DMS153 treated with DMSO at 0.1 percent for 48 hours (cell line): ENCODE data around the gene CNTNAP1.

Experiments
- DNase-seq: peaks from one replicate; lab custom pipeline; 2025; ENCODE audit not compliant: unreplicated experiment; lab: John Stamatoyannopoulos, UW

Gene CNTNAP1

DNA sequence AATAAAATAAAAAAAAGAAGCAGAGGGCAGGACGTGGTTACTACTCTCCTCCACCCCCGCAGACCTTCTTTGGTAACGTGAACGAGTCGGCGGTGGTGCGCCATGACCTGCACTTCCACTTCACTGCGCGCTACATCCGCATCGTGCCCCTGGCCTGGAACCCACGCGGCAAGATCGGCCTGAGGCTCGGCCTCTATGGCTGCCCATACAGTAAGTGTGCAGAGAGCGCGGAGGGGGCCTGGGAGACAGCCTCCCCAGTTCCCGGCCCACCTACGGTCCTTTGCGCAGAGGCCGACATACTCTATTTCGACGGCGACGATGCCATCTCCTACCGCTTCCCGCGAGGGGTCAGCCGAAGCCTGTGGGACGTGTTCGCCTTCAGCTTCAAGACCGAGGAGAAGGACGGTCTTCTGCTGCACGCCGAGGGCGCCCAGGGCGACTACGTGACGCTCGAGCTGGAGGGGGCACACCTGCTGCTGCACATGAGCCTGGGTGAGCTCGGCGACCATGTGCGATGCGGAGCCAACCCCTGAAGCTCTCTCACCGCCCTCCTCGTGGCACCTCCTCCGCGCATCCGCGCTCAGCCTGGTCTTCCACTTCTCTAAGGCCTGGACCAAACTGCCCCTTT is 2.7 kb downstream of the CNTNAP1 start:
- DNase-seq = no peak

DNA sequence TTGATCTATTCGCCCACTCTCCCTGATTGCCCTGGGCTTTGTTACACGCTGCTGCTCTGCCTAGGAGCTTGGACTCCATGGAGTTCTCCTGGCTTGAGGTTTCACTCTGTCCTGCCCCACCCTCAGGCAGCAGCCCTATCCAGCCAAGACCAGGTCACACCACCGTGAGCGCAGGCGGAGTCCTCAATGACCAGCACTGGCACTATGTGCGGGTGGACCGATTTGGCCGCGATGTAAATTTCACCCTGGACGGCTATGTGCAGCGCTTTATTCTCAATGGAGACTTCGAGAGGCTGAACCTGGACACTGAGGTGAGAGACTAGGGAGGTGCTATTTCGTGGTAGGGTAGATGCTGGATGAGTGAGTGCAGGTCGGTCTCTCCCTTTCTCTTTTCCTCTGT is 3.5 kb downstream of the CNTNAP1 start:
- no peak for DNase-seq

DNA sequence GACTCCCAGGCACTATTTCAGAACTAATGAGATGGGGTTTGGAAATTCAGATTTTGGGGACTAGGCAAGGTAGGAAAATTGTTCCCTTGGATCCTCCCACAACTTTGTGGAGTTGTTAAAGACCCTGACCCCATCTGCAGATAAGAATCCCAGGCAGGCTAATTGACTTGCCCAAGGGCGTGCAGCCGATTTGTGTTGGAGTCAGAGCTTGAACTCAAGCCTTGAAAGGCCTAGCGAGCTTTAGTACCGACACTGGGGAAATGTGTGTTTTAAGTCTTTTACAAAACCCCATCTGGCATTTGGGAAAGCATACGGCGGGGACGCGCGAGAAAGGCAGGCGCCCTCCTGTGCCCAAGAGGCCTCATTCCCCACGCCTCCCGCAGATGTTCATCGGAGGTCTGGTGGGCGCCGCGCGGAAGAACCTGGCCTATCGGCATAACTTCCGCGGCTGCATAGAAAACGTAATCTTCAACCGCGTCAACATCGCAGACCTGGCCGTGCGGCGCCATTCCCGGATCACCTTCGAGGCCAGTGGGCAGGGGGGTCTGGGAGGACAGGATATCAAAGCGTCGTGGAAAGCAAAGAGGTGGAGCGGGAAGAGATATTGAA is 4.3 kb downstream of the CNTNAP1 start:
- no peak for DNase-seq

DNA sequence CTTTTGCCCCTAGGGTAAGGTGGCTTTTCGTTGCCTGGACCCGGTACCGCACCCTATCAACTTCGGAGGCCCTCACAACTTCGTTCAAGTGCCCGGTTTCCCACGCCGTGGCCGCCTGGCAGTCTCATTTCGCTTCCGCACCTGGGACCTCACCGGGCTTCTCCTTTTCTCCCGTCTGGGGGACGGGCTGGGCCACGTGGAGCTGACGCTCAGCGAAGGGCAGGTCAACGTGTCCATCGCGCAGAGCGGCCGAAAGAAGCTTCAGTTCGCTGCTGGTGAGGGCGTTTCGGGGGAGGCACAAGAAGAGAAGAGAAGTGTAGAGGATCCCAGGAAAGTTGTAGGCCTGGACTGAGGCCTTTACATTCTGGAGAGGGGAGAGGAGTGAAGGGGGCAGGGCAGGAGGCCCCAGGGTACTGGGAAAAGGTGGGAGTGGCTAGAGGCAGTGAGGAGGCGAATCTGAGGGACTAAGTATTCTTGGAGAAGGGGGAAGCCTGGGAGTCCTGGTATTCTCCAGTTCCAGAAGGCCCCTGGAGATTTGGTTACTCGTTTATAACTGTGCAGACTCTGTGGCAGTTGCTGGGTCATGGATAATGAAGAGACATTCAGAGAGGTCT is 5.5 kb downstream of the CNTNAP1 start:
- DNase-seq = no peak

DNA sequence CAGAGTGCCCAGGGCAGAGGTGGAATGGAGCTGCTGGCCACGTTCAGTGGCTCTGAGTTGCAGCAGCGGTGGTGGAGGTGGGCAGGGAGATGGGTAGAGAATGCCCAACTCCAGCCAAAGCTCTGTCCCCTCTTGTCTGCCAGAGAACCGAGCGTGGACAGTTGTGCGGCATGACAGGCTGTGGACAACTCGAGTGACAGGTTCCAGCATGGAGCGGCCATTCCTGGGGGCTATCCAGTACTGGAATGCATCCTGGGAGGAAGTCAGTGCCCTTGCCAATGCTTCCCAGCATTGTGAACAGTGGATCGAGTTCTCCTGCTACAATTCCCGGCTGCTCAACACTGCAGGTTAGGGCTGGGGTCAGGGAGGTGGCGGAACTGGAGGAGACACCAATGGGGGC is 8.3 kb downstream of the CNTNAP1 start:
- no peak for DNase-seq

DNA sequence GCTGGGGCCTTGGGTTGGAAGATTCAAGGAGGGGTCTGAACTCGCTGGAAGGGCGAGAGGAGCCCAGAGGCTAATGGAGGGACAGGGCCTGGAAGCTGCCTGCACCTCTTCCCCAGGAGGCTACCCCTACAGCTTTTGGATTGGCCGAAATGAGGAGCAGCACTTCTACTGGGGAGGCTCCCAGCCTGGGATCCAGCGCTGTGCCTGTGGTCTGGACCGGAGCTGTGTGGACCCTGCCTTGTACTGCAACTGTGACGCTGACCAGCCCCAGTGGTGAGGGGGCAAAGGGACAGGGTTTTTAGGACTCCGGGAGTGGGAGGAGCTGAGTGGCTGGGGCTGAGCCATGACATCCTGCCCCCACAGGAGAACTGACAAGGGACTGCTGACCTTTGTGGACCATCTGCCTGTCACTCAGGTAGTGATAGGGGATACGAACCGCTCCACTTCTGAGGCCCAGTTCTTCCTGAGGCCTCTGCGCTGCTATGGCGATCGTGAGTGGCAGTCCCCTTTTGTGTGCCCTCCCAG is 8.8 kb downstream of the CNTNAP1 start:
- DNase-seq = no peak

DNA sequence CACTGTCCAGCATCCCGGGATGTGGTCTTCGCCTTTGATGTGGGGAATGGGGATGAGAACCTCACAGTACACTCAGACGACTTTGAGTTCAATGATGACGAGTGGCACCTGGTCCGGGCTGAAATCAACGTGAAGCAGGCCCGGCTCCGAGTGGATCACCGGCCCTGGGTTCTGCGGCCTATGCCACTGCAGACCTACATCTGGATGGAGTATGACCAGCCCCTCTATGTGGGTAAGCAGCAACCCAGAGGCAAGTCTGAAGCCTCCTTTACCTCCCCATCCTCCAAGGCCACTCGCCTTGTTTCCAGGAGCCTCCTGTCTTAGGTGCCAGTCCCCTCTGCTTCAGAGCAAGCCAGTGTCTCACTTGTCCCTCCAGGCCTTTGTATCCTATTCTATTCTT is 10.2 kb downstream of the CNTNAP1 start:
- DNase-seq = no peak

DNA sequence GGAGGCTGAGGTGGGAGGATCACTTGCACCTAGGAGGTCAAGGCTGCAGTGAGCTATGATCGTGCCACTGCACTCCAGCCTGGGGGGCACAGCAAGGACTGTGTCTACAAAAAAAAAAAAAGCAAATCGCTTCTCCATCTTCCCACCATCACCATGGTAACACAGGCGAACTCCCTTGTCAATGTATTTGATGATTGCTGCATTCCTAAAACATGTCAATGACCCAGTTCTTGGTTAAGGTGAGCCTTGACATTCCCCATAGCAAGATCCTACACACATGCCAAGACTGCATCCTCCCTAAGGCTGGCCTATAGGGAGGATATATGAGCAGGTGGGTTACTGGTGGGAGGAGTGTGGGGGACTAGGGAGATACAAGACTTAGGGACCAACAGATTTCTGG is 12.2 kb downstream of the CNTNAP1 start:
- DNase-seq = no peak

DNA sequence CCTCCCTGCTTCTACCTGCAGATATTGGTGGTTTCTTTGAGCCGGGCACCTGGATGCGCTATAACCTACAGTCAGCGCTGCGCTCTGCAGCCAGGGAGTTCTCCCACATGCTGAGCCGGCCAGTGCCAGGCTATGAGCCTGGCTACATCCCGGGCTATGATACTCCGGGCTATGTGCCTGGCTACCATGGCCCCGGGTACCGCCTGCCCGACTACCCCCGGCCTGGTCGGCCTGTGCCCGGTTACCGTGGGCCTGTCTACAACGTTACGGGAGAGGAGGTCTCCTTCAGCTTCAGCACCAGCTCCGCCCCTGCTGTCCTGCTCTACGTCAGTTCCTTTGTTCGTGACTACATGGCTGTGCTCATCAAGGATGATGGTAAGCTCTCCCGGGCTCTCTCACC is 13.2 kb downstream of the CNTNAP1 start:
- DNase-seq = no peak

DNA sequence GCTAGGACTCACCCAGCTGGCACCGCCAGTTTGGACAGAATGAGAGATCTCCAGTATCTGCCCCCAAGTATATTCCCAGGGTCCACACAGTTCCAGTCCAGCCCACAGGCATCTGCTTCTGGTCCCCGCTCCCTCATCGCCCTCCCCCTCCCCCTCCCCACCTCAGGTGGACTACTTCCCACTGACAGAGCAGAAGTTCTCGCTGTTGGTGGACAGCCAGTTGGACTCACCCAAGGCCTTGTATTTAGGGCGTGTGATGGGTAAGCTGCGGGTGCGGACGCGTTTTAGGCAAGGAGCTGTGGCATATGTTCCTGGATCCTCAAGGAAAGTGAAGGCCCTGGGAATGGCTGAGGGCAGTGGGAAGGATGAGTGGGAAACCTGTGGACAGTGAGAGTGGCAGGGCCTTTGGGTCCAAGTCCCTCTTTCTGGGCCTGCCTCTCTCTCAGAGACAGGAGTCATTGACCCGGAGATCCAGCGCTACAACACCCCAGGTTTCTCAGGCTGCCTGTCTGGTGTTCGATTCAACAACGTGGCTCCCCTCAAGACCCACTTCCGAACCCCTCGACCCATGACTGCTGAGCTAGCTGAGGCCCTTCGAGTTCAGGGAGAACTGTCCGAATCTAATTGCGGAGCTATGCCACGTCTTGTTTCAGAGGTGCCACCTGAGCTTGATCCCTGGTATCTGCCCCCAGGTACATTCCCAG is 14.9 kb downstream of the CNTNAP1 start:
- no peak for DNase-seq

DNA sequence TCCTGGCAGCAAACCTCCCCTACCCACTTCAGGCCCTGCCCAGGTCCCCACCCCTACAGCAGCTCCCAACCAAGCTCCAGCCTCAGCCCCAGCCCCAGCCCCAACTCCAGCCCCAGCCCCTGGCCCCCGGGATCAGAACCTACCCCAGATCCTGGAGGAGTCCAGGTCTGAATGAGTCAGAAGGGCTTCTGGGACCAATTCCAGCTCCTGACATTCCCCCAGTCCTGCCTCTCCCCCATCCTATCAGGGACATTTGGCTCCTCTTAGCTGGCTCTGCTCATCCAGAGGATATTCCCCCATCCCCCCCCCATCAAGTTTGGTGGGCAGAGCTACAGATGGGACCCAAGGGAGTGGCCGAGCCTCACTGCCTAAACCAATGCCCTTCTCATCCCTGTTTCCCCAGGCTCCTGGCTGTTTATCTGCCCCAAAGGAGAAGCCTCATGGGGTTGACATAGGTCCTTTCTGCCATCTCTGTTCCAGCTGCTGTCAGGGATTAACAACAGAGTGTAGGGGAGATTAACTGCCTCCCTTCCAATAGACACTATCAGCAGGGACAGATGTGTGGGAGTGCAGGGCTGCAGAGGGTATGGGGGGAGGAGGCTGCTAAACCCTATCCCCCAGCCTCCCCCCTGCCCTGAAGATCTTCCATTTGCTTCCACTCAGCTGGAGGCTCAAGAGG is 16.5 kb downstream of the CNTNAP1 start:
- no peak for DNase-seq

DNA sequence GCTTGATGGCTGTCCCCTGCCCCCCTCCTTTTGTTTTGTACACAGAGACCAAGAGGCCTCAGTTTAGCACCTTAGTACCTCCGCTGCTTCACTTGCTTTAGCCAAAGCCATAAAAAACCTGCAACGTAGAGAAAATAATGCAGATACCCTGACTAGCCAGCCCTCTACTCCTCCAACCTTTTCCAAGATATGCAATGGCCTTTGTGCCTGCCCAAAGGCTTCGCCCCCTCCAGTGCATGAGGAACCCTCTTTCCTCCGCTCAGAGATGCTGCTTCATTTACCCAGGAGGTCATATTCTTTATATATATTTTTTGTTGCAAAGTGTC is 17.0 kb downstream of the CNTNAP1 start:
- DNase-seq = no peak

DNA sequence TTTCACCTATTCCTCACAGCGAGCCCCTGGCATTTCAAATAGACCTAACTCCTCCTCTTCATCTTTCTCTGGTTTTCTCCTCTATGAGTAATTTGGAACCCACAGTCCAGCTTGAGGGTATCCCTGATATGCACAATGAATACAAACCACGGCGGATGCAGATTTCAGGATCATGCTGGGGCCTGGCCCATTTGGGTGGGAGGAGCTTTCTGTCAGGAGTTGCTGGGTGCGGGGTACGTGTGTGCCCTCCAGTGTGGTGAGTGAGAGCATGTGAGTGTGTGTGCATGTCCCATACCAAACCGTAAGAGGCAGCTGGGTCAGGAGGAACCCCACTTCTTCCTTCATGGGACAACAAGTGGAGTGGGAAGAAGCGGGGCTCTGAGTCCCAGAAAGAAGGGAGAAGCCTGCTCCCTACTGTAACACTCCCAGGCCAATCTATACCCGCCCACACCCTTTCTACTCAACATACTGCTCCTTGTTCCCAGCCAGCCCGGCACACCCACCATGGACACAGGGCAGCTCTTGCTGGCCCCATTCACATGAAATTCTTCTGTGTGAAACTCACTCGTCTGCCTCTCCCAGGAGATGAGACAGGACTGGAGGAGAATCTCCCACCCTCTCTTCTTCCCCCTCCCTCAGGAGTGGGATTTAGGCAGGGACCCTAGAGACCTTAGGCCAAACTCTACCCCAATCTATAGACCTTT is 18.4 kb downstream of the CNTNAP1 start:
- DNase-seq = no peak

DNA sequence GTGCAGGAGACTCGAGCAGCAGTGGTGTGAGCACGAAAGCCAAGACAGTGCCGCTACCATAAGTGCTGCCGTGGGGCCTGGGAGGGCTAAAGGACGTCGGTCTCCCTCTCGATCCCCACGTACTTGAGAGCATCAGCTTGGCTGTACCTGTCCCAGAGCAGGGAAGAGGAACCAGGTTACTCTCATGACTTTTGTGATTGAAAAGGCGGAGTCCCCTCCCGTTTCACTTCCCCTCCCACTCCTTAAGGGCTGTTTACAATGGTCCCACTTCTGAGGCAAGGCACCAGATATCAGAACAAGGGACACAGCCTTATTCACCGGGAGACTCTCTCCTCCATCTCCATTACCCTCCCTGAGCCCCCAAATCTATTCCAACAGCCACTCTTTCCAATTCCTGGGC is 20.1 kb downstream of the CNTNAP1 start:
- no peak for DNase-seq

DNA sequence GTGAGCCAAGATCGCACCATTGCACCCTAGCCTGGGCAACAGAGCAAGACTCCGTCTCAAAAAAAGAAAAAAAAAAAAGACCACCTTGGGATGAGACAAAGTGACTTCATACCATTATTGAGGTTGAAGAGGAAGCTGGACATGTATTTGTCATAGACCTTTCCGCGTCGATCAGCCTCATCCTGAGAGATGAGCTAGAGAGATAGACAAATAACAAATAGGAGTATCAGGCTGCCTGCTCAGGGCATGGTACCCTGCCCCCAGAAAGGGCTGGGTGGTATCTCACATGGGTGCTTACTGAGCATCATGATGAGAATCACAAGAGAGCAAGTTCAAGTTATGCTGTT is 22.1 kb downstream of the CNTNAP1 start:
- DNase-seq = no peak

DNA sequence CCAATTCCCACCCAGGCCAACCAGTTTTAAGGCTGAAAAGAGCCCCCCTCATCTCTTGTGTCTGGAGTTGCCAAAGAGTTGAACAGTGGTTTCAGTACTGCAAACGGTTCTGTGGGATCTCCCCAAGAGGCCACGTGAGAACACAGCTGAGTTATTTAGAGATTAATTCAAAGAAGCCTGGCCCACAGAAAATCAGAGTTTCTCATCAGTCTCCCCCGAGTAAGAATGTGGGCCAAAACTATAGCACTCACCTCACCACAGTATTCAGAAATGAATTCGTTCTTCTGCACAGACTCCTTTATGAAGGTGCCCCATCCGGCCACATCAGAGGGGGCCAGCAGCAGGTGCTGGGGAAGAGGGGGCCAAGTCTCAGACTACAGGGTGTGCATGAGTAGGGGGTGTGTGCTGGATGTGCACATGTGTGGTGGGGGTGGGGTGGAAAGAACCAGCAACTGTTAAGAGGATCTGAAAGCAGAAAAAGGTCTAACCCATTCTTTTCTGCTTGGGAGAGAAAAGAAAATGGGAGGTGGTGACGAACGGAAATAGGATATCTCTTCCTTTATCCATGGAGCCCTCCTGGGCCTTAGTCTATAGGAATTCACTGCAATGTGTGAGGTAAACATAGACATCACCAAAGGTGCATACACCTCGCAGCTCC is 22.6 kb downstream of the CNTNAP1 start:
- no peak for DNase-seq

DNA sequence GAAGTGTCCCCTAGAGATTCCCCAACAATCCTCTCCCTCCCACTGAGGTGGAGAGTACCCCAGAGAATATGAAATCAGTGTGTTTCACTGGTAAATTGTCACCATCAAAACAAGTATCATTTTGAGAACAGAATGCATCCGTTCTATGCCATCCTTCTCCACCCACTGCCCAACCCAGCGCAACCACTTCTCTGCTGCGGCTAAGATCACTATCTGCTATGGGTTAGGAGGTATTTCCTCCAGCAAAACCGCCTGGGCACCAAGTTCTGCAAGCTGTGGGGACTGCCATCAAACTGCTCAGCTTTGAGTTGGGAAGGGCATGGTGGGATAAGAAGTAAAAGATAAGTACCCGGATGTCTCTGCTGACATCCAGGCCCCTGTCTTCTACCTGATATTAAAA is 24.4 kb downstream of the CNTNAP1 start:
- DNase-seq = no peak

DNA sequence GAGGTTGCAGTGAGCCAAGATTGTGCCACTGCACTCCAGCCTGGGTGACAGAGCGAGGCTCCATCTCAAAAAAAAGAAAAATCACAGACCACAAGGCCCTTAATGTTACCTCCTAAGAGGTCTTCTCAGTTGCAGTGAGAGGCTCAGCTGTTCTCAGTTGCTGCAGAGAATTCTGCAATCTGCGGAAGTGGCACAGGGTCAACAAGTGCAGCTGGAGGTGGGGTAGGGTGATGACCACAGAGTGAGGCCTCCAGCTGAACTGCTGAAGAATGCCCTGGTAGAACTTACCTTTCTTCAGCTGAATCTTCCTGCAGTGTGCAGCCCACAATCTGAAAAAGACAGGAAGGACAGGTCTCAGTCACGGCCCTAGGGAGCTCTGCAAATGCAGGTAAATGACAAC is 26.3 kb downstream of the CNTNAP1 start:
- DNase-seq = no peak

DNA sequence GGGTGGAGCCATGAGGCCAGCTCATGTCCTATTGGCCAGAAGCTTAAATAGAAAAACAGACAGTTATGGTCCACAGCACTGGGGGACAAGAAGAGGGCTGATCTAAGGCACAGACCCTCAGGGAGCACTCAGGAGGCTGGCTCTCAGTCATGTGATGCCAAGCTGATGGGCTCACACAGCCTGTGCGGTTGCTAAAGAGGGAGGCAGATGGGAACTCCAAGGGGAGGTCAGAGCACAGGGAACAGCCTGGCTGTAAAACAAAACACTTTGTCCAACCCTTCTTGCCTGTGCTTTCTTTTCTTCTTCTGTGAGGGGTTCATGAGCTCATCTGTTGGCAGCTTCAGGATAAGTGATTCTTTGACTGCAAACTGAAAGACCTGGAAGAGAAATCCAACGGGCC is 27.2 kb downstream of the CNTNAP1 start:
- no peak for DNase-seq

DNA sequence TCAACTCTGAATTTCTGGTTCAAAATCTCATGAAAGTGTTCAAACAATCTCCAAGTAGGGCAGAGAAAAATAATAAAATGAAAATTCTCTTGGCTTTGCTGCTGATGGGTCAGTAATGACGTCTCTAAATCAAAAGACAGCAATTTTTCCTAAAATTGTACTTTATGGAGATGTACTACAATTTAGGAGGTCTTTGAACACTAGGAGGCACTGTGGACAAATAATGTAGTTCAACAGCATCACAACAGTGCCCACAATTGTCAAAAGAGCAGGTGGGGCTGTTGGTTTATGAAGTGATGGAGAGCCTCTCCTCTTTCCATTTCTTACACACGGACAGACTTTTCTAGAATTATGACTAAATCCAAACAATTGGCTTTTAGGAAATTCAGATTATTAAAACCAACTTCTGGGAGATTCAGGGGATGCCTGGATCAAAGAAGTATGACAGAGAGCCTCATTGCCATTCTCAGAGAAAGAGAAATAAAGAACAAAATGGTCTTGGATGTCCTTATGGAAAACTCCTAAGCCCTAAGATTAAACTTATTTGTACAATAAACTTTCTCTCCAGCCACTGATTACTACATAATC is 38.8 kb downstream of the CNTNAP1 start:
- DNase-seq = peak; percentile 17
